Measurements from ENCODE around the gene KIFC1. TPM values are rescaled to one million over a fixed set of nuclear protein-coding genes. Genes with fewer than 3 reads are reported as not detected.
A peak's percentile ranks its signal among the peaks of the same experiment; 100 is the strongest.

The KIFC1 gene
- total RNA-seq, 1 donor from 2014 or later = 1.0 TPM

DNA sequence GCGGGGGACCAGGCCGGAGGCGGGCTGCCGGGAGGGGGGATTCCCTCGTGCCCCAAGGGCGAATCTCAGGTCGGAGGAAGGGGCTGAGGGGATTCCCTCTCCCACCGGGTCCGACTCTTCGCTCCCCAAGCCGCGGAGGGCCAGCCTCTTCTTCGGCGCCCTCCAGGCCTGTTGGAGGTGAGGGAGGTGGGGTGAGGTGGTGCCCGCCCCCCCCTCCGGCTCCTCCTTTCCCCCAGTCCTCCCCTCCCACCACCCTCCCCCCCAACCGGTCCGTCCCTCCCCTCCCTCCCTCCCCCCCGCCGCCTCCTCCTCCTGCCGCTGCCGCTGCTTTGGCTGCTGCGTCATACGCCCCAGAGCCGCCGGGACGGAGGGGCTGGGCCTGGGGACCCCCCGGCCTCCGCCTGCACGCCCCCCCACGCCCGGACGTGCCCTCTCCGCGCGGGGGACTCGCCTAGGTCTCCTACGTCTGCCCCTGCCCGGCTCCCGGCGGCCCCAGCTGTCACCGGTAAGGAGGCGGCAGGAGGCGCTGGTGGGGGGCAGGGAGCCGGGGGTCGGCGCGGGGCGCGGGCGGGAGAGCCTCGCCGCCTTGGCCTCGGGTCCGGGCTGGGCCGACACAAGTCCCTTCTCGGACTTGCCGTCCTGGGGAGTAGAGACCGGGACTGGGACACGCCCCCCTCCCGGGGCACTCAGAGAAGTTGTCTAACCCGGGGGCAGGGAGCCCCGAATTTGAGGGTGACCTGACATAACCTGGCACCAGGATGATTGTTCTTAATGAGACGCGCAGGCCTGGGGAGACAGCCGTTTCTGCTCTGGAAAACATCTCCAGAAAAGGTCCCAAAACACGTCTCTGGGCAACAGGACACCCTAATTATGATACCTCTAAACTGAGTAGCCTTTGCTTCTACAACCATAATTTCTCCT is 19.3 kb downstream of the KIFC1 start, which contains the start of gene PHF1:
Gene PHF1 (plus strand): TSS at position 304 of the 921 bp plus-strand sequence. CDS start 1,250 bp downstream, outside the sequence.
- peak; percentile 67 for DNase-seq (ENCODE audit: low spot score)

DNA sequence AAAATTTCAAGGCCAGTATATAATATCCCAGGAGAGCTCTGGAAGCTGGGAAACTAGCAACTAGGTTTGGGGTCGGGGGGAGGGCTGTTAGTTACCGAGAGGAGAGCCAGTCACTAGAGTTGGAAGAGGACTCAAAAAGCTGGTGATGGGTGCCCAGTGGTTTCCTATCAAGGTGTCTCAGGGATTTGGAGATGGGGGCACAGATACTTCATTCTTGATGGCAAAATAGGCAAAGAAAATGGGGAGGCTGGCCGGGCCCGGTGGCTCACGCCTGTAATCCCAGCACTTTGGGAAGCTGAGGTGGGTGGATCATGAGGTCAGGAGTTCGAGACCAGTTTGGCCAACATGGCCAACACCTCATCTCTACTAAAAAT is 20.0 kb downstream of the KIFC1 start:
- no peak for DNase-seq (ENCODE audit: low spot score)

- DNase-seq (ENCODE audit: low spot score) = no peak
These were observed 20.8 kb downstream of the KIFC1 start for GRCh38 chr6:33412140-33413009.

DNA sequence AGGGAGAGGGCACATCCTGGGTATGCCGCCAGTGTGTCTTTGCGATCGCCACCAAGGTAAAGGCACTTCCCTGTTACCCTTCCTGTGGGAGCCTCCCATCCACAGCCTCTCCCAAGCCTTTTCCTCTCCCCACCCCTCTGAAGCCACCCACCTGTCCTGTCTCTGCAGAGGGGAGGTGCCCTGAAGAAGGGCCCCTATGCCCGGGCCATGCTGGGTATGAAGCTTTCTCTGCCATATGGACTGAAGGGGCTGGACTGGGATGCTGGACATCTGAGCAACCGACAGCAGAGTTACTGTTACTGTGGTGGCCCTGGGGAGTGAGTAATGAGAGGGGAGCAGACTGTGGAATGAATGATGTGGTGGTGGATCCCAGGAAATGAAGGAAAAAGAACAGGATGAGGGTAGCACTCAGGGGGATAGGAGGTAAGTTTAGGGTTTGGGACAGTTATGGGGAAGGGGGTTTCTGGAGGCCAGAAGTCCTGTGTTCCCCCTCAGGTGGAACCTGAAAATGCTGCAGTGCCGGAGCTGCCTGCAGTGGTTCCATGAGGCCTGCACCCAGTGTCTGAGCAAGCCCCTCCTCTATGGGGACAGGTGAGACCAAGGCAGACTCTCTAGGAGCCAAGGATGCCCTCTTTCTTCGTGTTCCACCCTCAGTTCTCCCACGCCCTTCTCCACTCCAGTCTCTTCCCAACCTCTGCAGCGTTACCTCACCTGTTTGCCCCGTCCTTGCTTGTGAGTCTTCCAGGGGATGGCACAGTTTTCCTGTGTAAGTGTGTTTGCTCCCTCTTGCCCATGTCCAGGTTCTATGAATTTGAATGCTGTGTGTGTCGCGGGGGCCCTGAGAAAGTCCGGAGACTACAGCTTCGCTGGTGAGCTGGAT is 21.9 kb downstream of the KIFC1 start:
- DNase-seq (ENCODE audit: low spot score) = no peak

- DNase-seq (ENCODE audit: low spot score) = no peak
These were observed 23.1 kb downstream of the KIFC1 start for GRCh38 chr6:33414592-33415271.

DNA sequence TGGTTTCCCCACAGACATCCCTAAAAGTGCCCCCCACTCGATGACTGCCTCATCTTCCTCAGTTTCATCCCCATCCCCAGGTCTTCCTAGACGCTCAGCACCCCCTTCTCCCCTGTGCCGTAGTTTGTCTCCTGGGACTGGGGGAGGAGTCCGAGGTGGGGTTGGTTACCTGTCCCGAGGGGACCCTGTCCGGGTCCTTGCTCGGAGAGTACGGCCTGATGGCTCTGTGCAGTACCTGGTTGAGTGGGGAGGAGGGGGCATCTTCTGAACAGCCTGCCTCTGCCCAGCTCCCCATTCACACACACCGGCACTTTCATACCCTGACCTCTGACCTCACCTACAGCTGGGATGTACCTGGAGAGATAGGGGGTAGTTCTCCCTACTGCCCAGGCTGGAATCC is 24.2 kb downstream of the KIFC1 start:
- DNase-seq (ENCODE audit: low spot score) = no peak

DNA sequence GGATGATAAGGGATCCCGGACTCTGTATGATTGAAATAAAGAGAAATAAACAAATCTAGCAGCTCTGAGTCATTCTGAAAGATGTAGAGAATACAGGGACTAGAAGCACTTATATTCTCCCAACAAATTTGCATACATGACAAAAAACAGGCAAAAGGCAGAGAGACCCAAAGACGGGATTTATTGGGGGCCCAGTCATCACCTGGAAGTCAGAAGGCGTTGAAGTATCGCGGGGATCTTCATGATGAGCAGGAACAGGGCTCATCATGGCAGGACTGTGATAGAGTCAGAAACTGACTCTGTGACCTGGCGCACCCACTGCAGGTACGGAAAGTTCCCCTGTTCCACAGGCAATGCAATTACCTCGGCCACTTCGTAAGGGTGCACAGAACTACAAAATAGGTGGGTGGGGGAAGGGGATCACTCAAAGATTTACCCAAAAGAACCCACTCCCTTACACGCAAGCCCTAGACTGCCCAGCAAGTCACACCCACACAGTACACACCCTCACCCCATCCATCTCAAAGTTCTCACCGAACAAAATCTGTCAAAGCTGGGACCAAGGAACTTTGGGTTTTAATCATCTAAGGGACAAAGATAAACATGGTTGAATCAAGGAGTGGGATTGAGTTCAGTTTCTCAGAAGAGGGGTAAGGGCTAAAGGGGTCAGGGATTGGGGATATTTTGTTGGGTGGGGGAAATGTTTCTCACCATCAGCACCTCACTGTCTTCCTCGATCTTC is 24.9 kb downstream of the KIFC1 start:
- DNase-seq (ENCODE audit: low spot score) = no peak

- peak; percentile 54 for DNase-seq (ENCODE audit: low spot score)
These were observed 25.7 kb downstream of the KIFC1 start for GRCh38 chr6:33417128-33417902.

- peak; percentile 99 for DNase-seq (ENCODE audit: low spot score)
These were observed 26.5 kb downstream of the KIFC1 start, which contains the start of gene CUTA for GRCh38 chr6:33417903-33418689. Gene CUTA, minus strand, starts transcription at chr6:33418107. Its CDS starts 107 bp downstream, at chr6:33418000.

DNA sequence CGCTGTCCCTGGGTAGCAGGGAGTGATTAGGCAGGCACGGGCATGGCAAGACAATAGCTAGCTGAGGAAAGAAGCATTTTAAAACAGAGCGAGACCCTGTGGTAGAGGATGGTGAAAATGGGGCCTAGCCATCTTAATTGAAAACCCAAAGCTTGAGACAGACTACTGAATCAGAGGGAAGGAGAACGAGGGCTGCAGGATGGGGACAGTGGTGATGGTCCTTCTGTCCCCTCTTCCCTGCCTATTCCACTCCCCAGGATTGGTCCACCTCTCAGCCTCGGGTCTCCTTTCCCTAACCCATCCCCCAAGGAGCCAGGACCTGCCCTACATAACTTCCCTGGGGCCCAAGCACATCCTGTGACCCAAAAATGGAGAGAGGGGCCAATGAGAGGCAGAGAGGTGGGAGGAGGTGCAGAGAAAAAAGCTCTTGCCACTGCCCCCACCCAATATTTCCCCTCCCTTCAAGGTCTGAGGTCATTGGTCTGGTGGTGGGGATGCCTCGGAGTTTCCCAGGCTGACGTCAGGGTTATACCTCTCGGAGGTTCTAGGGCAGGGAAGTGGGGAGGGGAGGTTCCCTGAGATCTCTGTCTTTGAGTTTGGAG is 27.2 kb downstream of the KIFC1 start:
- DNase-seq (ENCODE audit: low spot score) = no peak

- peak; percentile 72 for DNase-seq (ENCODE audit: low spot score)
These were observed 28.2 kb downstream of the KIFC1 start, which contains the start of gene SYNGAP1 for GRCh38 chr6:33419580-33420490. Gene SYNGAP1, plus strand, starts transcription at chr6:33420065. Its CDS starts 200 bp downstream, at chr6:33420265.

DNA sequence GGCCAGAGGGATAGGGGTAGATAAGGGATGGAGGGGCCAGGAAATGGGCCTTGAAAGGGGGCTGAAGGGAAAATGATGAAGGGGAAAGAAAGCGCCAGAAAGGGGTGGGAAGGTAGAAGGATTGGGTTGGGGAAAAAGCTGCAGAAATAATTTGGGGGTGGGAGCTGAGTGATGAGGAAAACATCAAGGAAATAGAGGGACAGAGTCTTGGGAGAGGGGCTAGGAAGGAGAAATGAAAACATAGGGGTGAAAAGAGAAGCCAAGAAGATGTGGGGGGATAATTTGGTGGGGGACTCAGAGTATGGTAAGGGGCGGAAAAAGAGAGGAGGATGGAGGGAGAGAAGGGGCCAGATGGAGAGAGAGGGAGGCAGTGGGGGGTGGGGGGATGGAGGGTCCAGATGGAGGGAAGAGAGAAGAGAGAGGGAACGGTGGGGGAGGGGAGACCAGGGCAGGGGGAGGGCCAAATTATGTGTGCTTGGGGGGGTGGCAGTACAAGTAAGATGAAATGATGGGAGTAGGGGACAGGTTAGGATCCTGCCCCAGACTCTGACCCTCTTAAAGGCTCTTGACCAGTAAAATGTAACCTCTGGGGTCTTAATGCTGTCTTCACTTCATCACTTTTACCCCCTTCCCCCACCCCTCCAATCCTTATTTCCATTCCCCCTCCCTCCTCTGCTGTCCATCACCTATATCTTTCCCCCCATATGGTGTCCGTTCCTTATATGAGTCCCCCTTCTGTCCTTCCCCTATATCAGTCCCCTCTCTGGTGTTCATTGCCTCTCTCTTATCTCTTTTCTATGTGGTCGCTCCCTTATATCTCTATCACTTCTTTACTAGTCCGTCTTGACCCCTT is 29.1 kb downstream of the KIFC1 start:
- no peak for DNase-seq (ENCODE audit: low spot score)

DNA sequence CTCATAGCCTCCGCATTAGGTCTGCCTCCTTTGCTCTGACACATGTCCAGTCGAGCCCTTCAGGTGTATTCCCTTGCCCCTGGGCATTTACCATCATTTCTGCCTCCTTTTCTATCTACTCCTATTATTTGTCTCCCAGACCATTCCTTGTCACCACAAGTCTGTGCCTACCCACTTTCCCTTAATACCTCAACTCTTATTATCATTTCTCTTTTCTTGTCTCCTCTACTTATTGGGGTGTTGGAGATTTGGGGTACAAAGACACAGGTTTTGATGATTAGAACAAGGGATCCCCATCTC is 29.7 kb downstream of the KIFC1 start:
- no peak for DNase-seq (ENCODE audit: low spot score)

DNA sequence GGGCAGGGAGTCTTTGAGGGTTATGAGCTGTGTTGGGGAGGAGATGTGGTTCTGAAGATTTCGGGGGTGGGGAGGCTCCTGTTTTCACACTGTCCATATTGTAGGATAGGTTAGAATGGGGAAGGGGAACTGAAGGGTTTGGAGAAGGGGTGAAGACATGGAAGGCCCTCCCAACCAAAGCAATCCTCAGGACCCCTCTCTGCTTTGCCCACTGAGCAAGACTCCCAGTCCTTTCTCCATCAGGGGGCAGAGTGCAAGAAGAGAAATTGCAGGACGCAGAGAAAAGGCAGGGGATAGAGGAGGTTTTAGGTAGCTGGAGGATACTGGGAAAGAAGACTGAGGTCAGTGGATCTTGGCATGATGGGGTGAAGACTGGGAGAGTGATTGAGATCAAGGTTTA is 32.2 kb downstream of the KIFC1 start:
- no peak for DNase-seq (ENCODE audit: low spot score)

DNA sequence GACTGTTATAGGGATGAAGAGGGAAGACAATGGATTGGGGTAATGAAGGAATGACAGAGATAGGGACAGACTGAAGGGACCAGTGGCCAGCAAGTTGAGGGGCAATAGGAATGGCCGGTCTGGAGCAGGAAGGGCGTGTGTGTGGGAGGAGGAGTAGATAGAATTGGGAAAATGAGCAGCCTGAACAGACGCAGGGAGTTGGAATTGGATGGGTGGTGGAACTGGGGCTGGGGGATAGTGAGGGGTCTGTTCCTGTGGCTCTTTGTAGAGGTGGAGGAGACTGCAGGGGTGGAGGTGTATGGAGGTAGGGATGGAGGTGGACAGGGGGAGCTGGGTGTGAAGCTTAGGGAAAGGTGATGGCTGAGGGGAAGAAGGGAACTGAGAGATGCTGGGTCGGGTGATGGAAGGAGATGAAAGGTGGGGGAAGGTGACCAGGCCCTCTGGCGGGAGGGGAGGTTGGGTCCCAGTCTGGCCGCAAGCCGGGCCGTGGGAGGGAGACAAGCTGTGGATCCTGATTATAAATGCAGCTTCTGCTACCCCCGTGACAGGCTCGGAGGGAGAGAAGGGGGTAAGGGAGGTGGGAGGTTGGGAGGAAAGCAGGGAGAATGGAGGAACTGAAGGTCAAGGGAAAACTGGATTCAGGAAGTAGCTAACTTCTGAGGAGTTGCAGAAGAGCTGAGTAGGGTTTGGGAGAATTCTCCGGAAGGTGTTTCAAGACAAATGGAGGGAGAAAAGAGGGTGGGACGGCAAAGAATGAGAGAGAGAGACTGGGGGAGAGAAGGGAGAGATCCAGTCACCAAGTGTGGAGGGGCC is 33.4 kb downstream of the KIFC1 start:
- no peak for DNase-seq (ENCODE audit: low spot score)

Data from ureter (tissue), 1 donor.